ENCODE results near the gene BBX. TPM values are rescaled to one million over a fixed set of nuclear protein-coding genes. Genes with fewer than 3 reads are reported as not detected.

The BBX gene
- total RNA-seq, 2 donors from 2014 or later = 62.4 to 66.6 TPM

- intact Hi-C loops (cut with DNase I) = no loop called here
- DNase-seq (ENCODE audit: low spot score) = no peak
Observed at GRCh38 chr3:107760144-107760543, 237.4 kb downstream of the BBX start.

GRCh38 chr3:107761391-107761790 is 238.6 kb downstream of the BBX start:
- DNase-seq (ENCODE audit: low spot score) = no peak
- intact Hi-C loops (cut with DNase I) = no loop called here

- no peak for DNase-seq (ENCODE audit: low spot score)
- intact Hi-C loops (cut with DNase I) = no loop called here
Observed at GRCh38 chr3:107765524-107765923, 242.8 kb downstream of the BBX start.

- intact Hi-C loops (cut with DNase I) = no loop called here
- no peak for DNase-seq (ENCODE audit: low spot score)
Observed at GRCh38 chr3:107767897-107768605, 245.3 kb downstream of the BBX start.

GRCh38 chr3:107769882-107770281 is 247.1 kb downstream of the BBX start:
- intact Hi-C loops (cut with DNase I) = no loop called here
- no peak for DNase-seq (ENCODE audit: low spot score)

GRCh38 chr3:107772016-107772415 is 249.3 kb downstream of the BBX start:
- DNase-seq (ENCODE audit: low spot score) = no peak
- intact Hi-C loops (cut with DNase I) = no loop called here

- intact Hi-C loops (cut with DNase I) = no loop called here
- DNase-seq (ENCODE audit: low spot score) = no peak
Observed at GRCh38 chr3:107775974-107776373, 253.2 kb downstream of the BBX start.

- intact Hi-C loops (cut with DNase I) = no loop called here
- DNase-seq (ENCODE audit: low spot score) = no peak
Observed at GRCh38 chr3:107781253-107781652, 258.5 kb downstream of the BBX start.

- DNase-seq (ENCODE audit: low spot score) = no peak
- intact Hi-C loops (cut with DNase I) = no loop called here
Observed at GRCh38 chr3:107782054-107782453, 259.3 kb downstream of the BBX start.

- no peak for DNase-seq (ENCODE audit: low spot score)
- intact Hi-C loops (cut with DNase I) = no loop called here
Observed at GRCh38 chr3:107790612-107791011, 267.9 kb downstream of the BBX start.

- intact Hi-C loops (cut with DNase I) = no loop called here
- no peak for DNase-seq (ENCODE audit: low spot score)
Observed at GRCh38 chr3:107791027-107791426, 268.3 kb downstream of the BBX start.

GRCh38 chr3:107791450-107791849 is 268.7 kb downstream of the BBX start:
- intact Hi-C loops (cut with DNase I) = no loop called here
- DNase-seq (ENCODE audit: low spot score) = no peak

GRCh38 chr3:107794664-107795443 is 272.1 kb downstream of the BBX start:
- intact Hi-C loops (cut with DNase I) = no loop called here

GRCh38 chr3:107795514-107796094 is 272.8 kb downstream of the BBX start:
- no peak for DNase-seq (ENCODE audit: low spot score)
- intact Hi-C loops (cut with DNase I) = no loop called here

More at GRCh38 chr3:107794664-107795443, 272.1 kb downstream of the BBX start:
- DNase-seq (ENCODE audit: low spot score) = no peak

GRCh38 chr3:107796791-107797190 is 274.0 kb downstream of the BBX start:
- intact Hi-C loops (cut with DNase I) = no loop called here
- no peak for DNase-seq (ENCODE audit: low spot score)

GRCh38 chr3:107797586-107797985 is 274.8 kb downstream of the BBX start:
- intact Hi-C loops (cut with DNase I) = no loop called here
- DNase-seq (ENCODE audit: low spot score) = no peak

GRCh38 chr3:107798381-107798780 is 275.6 kb downstream of the BBX start:
- intact Hi-C loops (cut with DNase I) = no loop called here
- no peak for DNase-seq (ENCODE audit: low spot score)

- intact Hi-C loops (cut with DNase I) = no loop called here
- DNase-seq (ENCODE audit: low spot score) = no peak
Observed at GRCh38 chr3:107800710-107801109, 277.9 kb downstream of the BBX start.

- intact Hi-C loops (cut with DNase I) = no loop called here
Observed at GRCh38 chr3:107803170-107803569, 280.4 kb downstream of the BBX start.

GRCh38 chr3:107806021-107806420 is 283.3 kb downstream of the BBX start:
- intact Hi-C loops (cut with DNase I) = no loop called here
- no peak for DNase-seq (ENCODE audit: low spot score)

More at GRCh38 chr3:107803170-107803569, 280.4 kb downstream of the BBX start:
- no peak for DNase-seq (ENCODE audit: low spot score)

Measured in posterior vena cava (tissue), 2 donors.